Transverse colon (tissue), 4 donors: Measurements from ENCODE around the gene SMPDL3B.
A peak's percentile ranks its signal among the peaks of the same experiment; 100 is the strongest.

Experiments
- POLR2AphosphoS5 ChIP-seq, 3 donors: sonication (generic); formaldehyde crosslinking; IDR thresholded peaks; one replicate each; pipeline ENCODE4 v1.6.1; 2016; ENCODE audit warnings: antibody characterized with exemption in 3 of 3
- TF ChIP-seq, protein P1 (sequence below), 5 experiments: fragments of 200-600 bp in 3 of 5; fragments of 450-650 bp in 2 of 5; sonication (generic) in 3 of 5; IDR thresholded peaks; 1 replicate in 2 of 5; 2 replicates in 3 of 5; pipeline ENCODE4 v1.5.1; 2016 to 2017; ENCODE audit warnings: antibody characterized with exemption in 5 of 5, inconsistent platforms in 3 of 5, mild to moderate bottlenecking in 2 of 5, moderate library complexity in 1 of 5

DNA sequence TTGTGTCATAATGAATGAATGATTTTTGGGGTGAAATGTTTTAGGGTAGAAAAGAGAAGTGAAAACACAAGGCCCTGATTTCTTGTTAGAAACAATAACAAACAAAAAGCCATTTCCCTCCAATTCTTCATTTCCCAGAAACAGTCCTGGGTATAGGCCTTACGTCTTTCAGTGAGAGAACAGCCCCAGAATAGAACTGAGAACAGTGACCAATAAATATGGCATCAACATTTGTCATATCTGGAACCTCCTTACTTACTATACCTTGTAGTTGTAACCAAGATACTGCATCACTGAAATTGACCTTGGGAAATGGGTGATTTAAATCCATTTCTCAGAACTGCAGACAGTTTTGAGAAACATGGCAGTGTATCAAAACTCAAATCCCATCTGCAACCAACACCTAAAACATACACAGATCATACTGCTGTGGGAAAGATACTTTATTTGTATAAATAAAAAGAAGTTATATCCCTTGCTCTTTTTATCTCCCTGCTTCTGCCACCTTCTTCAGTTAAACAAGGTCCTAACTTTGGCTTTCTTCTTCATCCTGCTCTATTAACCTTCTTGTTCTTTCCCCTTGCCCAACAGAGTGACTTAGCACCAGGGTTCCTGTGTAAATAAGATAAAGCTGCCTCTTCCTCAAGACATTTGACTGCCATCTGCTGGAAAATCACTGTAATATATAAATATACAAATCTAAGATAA lies 44.5 kb downstream of the SMPDL3B start:
- TF ChIP-seq, protein P1, sequence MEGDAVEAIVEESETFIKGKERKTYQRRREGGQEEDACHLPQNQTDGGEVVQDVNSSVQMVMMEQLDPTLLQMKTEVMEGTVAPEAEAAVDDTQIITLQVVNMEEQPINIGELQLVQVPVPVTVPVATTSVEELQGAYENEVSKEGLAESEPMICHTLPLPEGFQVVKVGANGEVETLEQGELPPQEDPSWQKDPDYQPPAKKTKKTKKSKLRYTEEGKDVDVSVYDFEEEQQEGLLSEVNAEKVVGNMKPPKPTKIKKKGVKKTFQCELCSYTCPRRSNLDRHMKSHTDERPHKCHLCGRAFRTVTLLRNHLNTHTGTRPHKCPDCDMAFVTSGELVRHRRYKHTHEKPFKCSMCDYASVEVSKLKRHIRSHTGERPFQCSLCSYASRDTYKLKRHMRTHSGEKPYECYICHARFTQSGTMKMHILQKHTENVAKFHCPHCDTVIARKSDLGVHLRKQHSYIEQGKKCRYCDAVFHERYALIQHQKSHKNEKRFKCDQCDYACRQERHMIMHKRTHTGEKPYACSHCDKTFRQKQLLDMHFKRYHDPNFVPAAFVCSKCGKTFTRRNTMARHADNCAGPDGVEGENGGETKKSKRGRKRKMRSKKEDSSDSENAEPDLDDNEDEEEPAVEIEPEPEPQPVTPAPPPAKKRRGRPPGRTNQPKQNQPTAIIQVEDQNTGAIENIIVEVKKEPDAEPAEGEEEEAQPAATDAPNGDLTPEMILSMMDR (IDR thresholded peaks at IDR 0.05): peak; percentile 41 to 66 (median 59)
- no peak for TF ChIP-seq POLR2AphosphoS5 (IDR thresholded peaks at IDR 0.05)
